HG02610 (cell line): ENCODE results near the gene P3H4.
A peak's percentile ranks its signal among the peaks of the same experiment; 100 is the strongest.

ENCODE experiments used
- ATAC-seq: cut with Tn5 transposase; IDR thresholded peaks from one replicate; pipeline ENCODE4 v1.9.1; 2021; ENCODE audit warnings: mild to moderate bottlenecking, moderate library complexity; ENCODE audit not compliant: unreplicated experiment

The P3H4 gene

GRCh38 chr17:41822216-41823140, 10.7 kb upstream of the P3H4 start:
- ATAC-seq: no peak

DNA sequence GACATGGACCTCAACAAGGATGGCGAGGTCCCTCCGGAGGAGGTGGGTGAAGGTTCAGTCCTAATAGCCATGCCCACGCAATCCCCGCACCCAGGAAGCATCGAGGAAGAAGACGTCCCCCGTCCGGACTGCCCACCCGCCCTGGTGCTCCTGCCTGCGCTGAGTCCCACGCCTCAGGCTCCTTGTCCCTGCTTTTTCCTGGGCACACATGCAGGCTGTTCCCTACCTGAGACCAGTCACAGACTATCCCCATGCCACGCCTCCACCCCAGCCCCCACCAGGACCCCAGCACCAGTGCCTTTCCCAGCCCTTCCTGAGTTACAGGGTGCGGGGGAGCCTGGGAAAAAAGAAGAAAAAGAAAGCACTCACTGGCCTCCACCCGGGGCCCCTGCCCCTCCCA, 10.0 kb upstream of the P3H4 start:
- ATAC-seq: no peak

DNA sequence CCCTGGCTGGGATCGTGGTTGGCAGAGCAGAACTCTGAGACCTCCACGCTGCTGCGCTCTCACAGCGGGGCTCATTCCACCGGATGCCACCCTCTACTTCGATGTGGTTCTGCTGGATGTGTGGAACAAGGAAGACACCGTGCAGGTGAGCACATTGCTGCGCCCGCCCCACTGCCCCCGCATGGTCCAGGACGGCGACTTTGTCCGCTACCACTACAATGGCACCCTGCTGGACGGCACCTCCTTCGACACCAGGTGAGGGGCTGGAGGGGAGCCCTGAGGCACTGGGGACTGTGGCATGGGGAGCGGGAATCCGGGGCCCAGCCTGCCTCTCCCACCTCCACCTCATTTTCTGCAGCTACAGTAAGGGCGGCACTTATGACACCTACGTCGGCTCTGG, 6.3 kb upstream of the P3H4 start:
- ATAC-seq: no peak

DNA sequence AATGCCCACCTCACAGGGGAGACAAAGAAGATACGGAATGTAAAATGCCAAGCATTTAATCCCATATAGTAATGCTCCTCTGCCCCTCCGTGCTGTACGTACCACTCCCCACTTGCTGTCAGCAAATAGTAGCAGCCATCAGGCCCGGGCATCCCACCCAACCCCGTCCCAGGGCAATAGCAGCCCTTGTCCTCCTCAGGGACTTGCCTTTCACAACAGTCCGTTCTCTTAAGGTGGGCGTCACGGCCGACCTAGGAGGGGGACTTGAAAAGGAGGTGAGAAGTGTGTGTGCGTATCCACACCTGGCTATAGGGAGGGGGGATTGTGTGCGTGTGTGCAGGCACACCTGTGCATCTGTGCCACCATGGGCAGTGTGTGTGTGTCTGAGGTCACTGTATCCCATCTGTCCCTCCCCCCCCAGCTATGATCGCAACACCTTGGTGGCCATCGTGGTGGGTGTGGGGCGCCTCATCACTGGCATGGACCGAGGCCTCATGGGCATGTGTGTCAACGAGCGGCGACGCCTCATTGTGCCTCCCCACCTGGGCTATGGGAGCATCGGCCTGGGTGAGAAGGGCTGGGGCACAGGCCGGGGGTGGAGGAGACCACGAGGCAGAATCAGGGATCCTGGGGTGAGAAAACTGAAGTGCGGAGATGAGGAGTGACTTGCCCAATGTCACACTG, 5.0 kb upstream of the P3H4 start:
- ATAC-seq: no peak

- ATAC-seq: no peak
These were observed 2.4 kb upstream of the P3H4 start for GRCh38 chr17:41814195-41814594.

DNA sequence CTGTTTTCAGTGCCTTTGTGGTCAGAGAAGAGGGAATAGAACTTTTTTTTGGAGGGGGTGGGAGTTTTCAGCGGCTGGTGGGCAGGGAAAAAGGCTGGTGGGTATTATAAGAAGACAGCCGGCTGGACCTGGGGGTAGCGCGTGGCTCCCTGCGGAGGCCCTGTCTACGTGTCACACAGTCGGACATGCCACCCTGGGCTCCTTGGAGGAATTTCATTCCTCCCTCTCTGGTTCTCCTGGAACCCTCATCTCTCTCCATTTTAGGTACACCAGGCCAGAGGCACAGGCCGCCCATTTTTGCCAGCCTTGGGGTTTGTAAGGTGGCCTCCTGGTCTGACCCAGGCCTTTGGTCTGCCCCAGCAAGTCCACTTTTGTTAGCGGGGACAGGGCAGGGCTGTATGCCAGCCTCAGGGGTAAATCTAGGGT, 2.0 kb upstream of the P3H4 start:
- ATAC-seq: no peak

- ATAC-seq: no peak
These were observed 1.5 kb upstream of the P3H4 start for GRCh38 chr17:41813152-41813680.

DNA sequence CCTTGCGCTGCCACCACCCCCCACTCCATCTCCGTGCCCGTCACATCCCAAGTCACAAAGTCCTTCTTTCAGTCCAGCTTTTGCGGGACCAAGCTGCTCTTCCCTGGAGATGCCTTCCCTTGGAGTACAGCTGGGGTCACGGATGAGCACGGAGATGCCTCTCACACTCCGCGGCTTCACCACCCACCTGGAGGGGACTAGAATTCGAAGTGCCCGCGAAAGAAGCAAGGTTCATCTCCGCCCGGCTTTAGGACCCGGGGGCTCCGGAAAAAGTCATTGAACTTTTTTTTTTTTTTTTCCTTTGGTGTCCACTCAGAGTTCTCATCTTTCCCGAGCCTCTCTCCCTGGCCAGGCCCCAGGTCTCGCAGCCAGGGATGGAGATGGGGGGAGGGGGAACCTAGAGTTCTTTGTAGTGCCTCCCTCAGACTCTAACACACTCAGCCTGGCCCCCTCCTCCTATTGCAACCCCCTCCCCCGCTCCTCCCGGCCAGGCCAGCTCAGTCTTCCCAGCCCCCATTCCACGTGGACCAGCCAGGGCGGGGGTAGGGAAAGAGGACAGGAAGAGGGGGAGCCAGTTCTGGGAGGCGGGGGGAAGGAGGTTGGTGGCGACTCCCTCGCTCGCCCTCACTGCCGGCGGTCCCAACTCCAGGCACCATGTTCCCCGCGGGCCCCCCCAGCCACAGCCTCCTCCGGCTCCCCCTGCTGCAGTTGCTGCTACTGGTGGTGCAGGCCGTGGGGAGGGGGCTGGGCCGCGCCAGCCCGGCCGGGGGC, 817 bp upstream of the P3H4 start, which contains the start of gene FKBP10:
TSS of gene FKBP10 (plus strand) at position 624 of the 771 bp plus-strand sequence. CDS start at position 655, 31 bp downstream.
- no peak for ATAC-seq

GRCh38 chr17:41810659-41811548, 845 bp downstream of the P3H4 start:
- ATAC-seq: peak; percentile 20

- ATAC-seq: no peak
These were observed 4.9 kb downstream of the P3H4 start for GRCh38 chr17:41806685-41807445.

DNA sequence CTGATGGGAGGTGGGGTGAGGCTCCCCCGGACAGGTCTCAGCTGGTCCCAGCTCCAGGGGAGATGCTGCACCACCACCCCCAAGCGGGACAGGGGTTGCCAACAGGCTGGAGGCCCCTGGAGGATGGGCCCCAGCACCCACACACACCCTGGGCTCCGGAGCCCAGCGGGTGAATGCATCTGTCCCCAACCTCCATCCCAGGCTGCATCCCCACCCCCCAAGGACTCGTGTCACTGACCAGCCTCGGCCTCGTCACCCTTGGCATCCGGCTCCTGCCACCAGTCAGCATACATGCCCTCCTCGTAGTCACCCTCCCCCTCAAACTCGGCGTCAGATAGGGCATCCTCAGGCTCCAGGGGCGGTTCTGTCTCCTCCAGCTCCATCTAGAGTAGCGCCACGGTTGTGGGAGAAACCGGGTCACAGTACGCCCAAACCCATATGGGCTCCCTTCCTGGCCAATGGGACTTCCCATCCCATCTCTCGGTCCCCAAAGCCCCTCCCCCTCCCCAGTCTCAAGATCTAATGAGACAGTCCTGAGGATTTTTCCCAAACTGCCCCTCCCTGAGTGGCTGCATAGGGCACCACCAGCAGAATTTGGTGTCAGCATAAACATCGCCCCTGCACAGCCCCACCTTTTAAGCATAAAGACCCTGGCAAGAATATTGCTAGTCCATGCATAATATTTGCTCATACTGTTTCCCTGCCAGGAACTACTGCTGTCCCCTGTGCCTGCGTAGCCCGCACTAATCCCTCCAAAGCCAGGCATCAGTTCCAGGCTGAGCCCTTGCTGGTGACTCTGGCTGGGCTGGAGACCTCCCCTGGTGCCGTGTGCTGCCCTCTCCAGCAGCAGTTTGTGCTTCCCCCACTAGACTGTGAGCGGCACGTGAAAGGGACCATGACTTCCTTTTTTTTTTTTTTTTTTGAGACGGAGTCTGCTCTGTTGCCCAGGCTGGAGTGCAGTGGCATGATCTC, 8.4 kb downstream of the P3H4 start:
- ATAC-seq: no peak

- ATAC-seq: no peak
These were observed 10.1 kb downstream of the P3H4 start for GRCh38 chr17:41801374-41802271.

GRCh38 chr17:41800601-41801373, 11.0 kb downstream of the P3H4 start:
- ATAC-seq: no peak

DNA sequence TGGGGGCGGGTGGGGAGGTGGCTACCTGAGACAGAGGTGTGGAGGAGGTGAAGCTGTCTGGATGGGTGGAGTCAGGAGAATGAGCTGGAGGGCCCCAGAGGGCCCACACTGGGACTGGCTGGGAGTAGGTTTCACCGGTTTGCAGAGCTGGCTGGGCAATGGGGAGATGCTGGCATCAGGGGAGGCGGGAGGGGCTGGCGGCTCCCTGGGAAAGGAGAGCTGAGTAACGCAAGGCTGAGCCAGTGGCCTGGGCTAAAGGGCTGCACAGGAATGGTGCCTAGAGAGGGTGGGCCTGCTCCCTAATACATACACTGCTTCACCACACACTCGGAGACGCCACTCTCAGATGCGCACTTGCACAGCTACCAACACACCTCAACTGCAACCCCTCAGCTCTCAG, 12.4 kb downstream of the P3H4 start:
- no peak for ATAC-seq

GRCh38 chr17:41797377-41797776, 14.4 kb downstream of the P3H4 start:
- no peak for ATAC-seq

DNA sequence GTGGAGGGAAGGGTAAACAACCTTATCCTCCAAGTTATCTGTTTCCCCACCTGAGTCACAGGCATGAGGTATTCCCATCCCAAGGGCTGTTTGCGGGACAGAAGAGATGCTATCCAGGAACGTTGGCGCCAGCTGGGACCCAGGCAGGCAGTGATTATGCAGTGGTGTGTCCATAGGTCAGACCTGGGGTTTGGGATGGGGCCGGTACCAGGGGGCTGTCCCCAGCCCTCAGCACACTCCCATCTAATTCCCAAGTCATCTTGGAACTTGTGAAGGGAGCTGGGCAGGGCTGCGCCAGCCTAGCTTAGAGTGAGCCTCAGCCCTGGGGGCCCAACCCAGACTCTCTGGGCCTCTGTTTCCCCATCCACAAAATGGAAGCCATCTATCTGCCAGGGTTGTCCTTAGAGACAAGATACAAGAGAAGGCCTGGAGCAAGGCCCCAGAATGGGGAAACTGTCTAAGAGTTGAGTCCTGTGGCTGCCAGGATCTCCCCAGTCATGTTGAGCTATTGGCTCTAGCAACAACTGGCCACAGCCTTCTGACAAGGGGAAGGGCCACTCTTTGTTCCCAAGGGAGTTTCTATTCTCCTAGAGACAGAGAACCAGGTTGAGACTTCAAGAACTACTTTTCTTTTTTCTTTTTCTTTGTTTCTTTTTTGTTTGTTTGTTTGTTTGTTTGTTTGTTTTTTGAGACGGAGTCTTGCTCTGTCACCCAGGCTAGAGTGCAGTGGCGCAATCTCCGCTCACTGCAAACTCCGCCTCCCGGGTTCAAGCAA, 15.4 kb downstream of the P3H4 start:
- no peak for ATAC-seq
